ENCODE results near the gene ZNF410. TPM values are rescaled to one million over a fixed set of nuclear protein-coding genes. Genes with fewer than 3 reads are reported as not detected.
A peak's percentile ranks its signal among the peaks of the same experiment; 100 is the strongest.
"Not testable (repeated sequence)": the region's sequence is repeated elsewhere in the genome, so short reads cannot be mapped to it uniquely, and the experiment has no call there.

ZNF410 gene
- 71.5 TPM for total RNA-seq (ENCODE audit: insufficient read depth, low replicate concordance)

GRCh38 chr14:73886449-73887317 is at the start of gene ZNF410:
Gene ZNF410, plus strand, starts transcription at chr14:73886859. Its CDS starts 5,317 bp downstream, at chr14:73892176.
- peak; percentile 98 for DNase-seq (ENCODE audit: low spot score)

GRCh38 chr14:73838293-73839034 is 48.2 kb upstream of the ZNF410 start:
- not testable (repeated sequence) for DNase-seq (ENCODE audit: low spot score)

- no peak for DNase-seq (ENCODE audit: low spot score)
These were observed 44.5 kb upstream of the ZNF410 start for GRCh38 chr14:73842201-73842600.

- DNase-seq (ENCODE audit: low spot score) = no peak
These were observed 43.8 kb upstream of the ZNF410 start for GRCh38 chr14:73842851-73843250.

- no peak for DNase-seq (ENCODE audit: low spot score)
These were observed 43.4 kb upstream of the ZNF410 start for GRCh38 chr14:73843296-73843695.

GRCh38 chr14:73846947-73847346 is 39.7 kb upstream of the ZNF410 start:
- DNase-seq (ENCODE audit: low spot score) = no peak

- DNase-seq (ENCODE audit: low spot score) = peak; percentile 27
These were observed 35.7 kb upstream of the ZNF410 start for GRCh38 chr14:73851000-73851399.

- DNase-seq (ENCODE audit: low spot score) = peak; percentile 99
These were observed 34.9 kb upstream of the ZNF410 start, which contains the start of gene PTGR2 for GRCh38 chr14:73851567-73852382. Gene PTGR2, plus strand, starts transcription at chr14:73851831. Its CDS starts 7,032 bp downstream, at chr14:73858863.

GRCh38 chr14:73859145-73859544 is 27.5 kb upstream of the ZNF410 start:
- peak; percentile 16 for DNase-seq (ENCODE audit: low spot score)

GRCh38 chr14:73861073-73861472 is 25.6 kb upstream of the ZNF410 start:
- DNase-seq (ENCODE audit: low spot score) = no peak

- DNase-seq (ENCODE audit: low spot score) = no peak
These were observed 24.2 kb upstream of the ZNF410 start for GRCh38 chr14:73862480-73862879.

- no peak for DNase-seq (ENCODE audit: low spot score)
These were observed 23.4 kb upstream of the ZNF410 start for GRCh38 chr14:73863209-73863608.

- DNase-seq (ENCODE audit: low spot score) = no peak
These were observed 21.0 kb upstream of the ZNF410 start for GRCh38 chr14:73865534-73866113.

GRCh38 chr14:73869754-73870153 is 16.9 kb upstream of the ZNF410 start:
- DNase-seq (ENCODE audit: low spot score) = not testable (repeated sequence)

GRCh38 chr14:73870525-73871235 is 16.0 kb upstream of the ZNF410 start:
- DNase-seq (ENCODE audit: low spot score) = no peak

- DNase-seq (ENCODE audit: low spot score) = no peak
These were observed 13.0 kb upstream of the ZNF410 start for GRCh38 chr14:73873660-73874059.

- DNase-seq (ENCODE audit: low spot score) = no peak
These were observed 8.9 kb upstream of the ZNF410 start for GRCh38 chr14:73877790-73878189.

GRCh38 chr14:73878436-73878835 is 8.2 kb upstream of the ZNF410 start:
- no peak for DNase-seq (ENCODE audit: low spot score)

- no peak for DNase-seq (ENCODE audit: low spot score)
These were observed 7.6 kb upstream of the ZNF410 start for GRCh38 chr14:73879027-73879426.

- no peak for DNase-seq (ENCODE audit: low spot score)
These were observed 2.0 kb upstream of the ZNF410 start for GRCh38 chr14:73884438-73885190.
